SK-N-SH (cell line): ENCODE measurements around the gene ROBO3. TPM values are rescaled to one million over a fixed set of nuclear protein-coding genes. Genes with fewer than 3 reads are reported as not detected.

Experiments used
- CTCF ChIA-PET: fragments of 300-600, 350-600 bp; formaldehyde crosslinking; extraction: SDS; loops from one replicate; lab custom pipeline; 2021; lab: Yijun Ruan, JAX
- POLR2A ChIA-PET: fragments of 350-600 bp; sonication (Branson Sonifier 250); formaldehyde crosslinking; extraction: SDS; loops from one replicate; lab custom pipeline; 2020; ENCODE audit warnings: antibody characterized with exemption, inconsistent platforms; lab: Yijun Ruan, JAX
- DNase-seq: peaks from one replicate; pipeline ENCODE4 v3.0.0; 2012
- H2AFZ ChIP-seq: fragments of 200-600 bp; sonication (generic); 2 replicates; pipeline ENCODE4 v1.8.1; 2016; ENCODE audit warnings: antibody characterized with exemption, mild to moderate bottlenecking, low read depth
- H3F3A ChIP-seq: fragments of 200-600 bp; sonication (generic); replicated peaks from 2 replicates; pipeline ENCODE3; 2016; ENCODE audit warnings: antibody characterized with exemption, mild to moderate bottlenecking; ENCODE audit not compliant: insufficient read depth
- H3K27ac ChIP-seq, 2 experiments: fragments of 200-500 bp in 1 of 2; fragments of 200-600 bp in 1 of 2; sonication (Bioruptor generic) in 1 of 2; sonication (generic), shearing (Covaris generic) in 1 of 2; 2 replicates each; pipeline versions ENCODE4 v1.5.1 to v1.6.1; 2014 to 2016; ENCODE audit warnings: low read depth in 2 of 2, inconsistent platforms in 1 of 2, low read length in 1 of 2, mild to moderate bottlenecking in 1 of 2, mixed read lengths in 1 of 2
- H3K27me3 ChIP-seq: fragments of 200-600 bp; sonication (generic), shearing (Covaris generic); 2 replicates; pipeline ENCODE4 v1.6.1; 2016; ENCODE audit warnings: mixed run types; ENCODE audit not compliant: insufficient read depth
- H3K36me3 ChIP-seq, 2 experiments: fragments of 200-500 bp in 1 of 2; fragments of 200-600 bp in 1 of 2; sonication (Bioruptor generic) in 1 of 2; sonication (generic) in 1 of 2; replicated peaks in 1 of 2; 2 replicates each; pipeline versions ENCODE3 to v1.5.1; 2014 to 2016; ENCODE audit warnings: low read length in 1 of 2, mild to moderate bottlenecking in 1 of 2; ENCODE audit not compliant: insufficient read depth in 2 of 2, control insufficient read depth in 1 of 2
- H3K4me1 ChIP-seq, 2 experiments: fragments of 200-500 bp in 1 of 2; fragments of 200-600 bp in 1 of 2; sonication (Bioruptor generic) in 1 of 2; sonication (generic), shearing (Covaris generic) in 1 of 2; 2 replicates each; pipeline versions ENCODE4 v1.5.1 to v1.6.1; 2014 to 2016; ENCODE audit warnings: low read depth in 1 of 2, low read length in 1 of 2, mixed run types in 1 of 2; ENCODE audit not compliant: insufficient read depth in 2 of 2, control insufficient read depth in 1 of 2
- H3K4me2 ChIP-seq: fragments of 200-600 bp; sonication (generic), shearing (Covaris generic); 2 replicates; pipeline ENCODE4 v1.6.1; 2017; ENCODE audit warnings: mixed run types
- H3K4me3 ChIP-seq, 2 experiments: fragments of 200-500 bp in 1 of 2; fragments of 200-600 bp in 1 of 2; sonication (Bioruptor generic) in 1 of 2; sonication (generic), shearing (Covaris generic) in 1 of 2; 2 replicates each; pipeline versions ENCODE4 v1.5.1 to v1.8.1; 2014 to 2016; ENCODE audit warnings: low read depth in 2 of 2, inconsistent platforms in 1 of 2, low read length in 1 of 2, mild to moderate bottlenecking in 1 of 2, mixed read lengths in 1 of 2, moderate library complexity in 1 of 2
- H3K79me2 ChIP-seq: fragments of 200-600 bp; sonication (generic); 2 replicates; pipeline ENCODE4 v1.8.1; 2017; ENCODE audit warnings: mild to moderate bottlenecking; ENCODE audit not compliant: insufficient read depth
- H3K9ac ChIP-seq: fragments of 200-600 bp; sonication (generic); 2 replicates; pipeline ENCODE4 v1.6.1; 2017; ENCODE audit warnings: mixed run types
- H3K9me2 ChIP-seq: fragments of 200-600 bp; sonication (generic); 2 replicates; pipeline ENCODE4 v1.6.1; 2017; ENCODE audit warnings: mixed run types
- H3K9me3 ChIP-seq: fragments of 200-600 bp; sonication (generic); 2 replicates; pipeline ENCODE4 v1.6.1; 2017; ENCODE audit warnings: mixed run types, mild to moderate bottlenecking, moderate library complexity
- H4K20me1 ChIP-seq: fragments of 200-600 bp; sonication (generic); 2 replicates; pipeline ENCODE4 v1.6.1; 2017; ENCODE audit warnings: mild to moderate bottlenecking, mixed run types; ENCODE audit not compliant: insufficient read depth
- CHD2 ChIP-seq: fragments of 150-350 bp; IDR thresholded peaks from 2 replicates; pipeline ENCODE4 v1.6.1; 2018; ENCODE audit warnings: low read length; ENCODE audit not compliant: partially characterized antibody
- EZH2phosphoT487 ChIP-seq: fragments of 200-600 bp; sonication (generic); IDR thresholded peaks from 2 replicates; pipeline ENCODE4 v1.6.1; 2017; ENCODE audit warnings: low read depth, mixed run types, mild to moderate bottlenecking, antibody characterized with exemption, moderate library complexity, borderline replicate concordance
- FOXJ3 ChIP-seq: sonication (generic); formaldehyde crosslinking; IDR thresholded peaks from 2 replicates; pipeline ENCODE4 v1.5.1; 2020; ENCODE audit warnings: mild to moderate bottlenecking, missing genetic modification reagents
- FOXM1 ChIP-seq: IDR thresholded peaks from 2 replicates; pipeline ENCODE4 v1.4.0; 2012; ENCODE audit warnings: low read depth, mild to moderate bottlenecking
- JUND ChIP-seq: IDR thresholded peaks from 2 replicates; pipeline ENCODE4 v1.4.0; 2012
- NRF1 ChIP-seq: IDR thresholded peaks from 2 replicates; pipeline ENCODE4 v1.6.1; 2012; ENCODE audit warnings: low read depth, mild to moderate bottlenecking, low read length
- PBX3 ChIP-seq: IDR thresholded peaks from 2 replicates; pipeline ENCODE4; 2012
- POLR2AphosphoS5 ChIP-seq: IDR thresholded peaks from 2 replicates; pipeline ENCODE4 v1.6.1; 2012; ENCODE audit warnings: low read depth, low read length
- RAD21 ChIP-seq: IDR thresholded peaks from 2 replicates; pipeline ENCODE4 v1.6.1; 2012; ENCODE audit warnings: mild to moderate bottlenecking, low read length
- REST ChIP-seq: IDR thresholded peaks from 2 replicates; pipeline ENCODE4 v1.6.1; 2012; ENCODE audit warnings: mild to moderate bottlenecking, low read depth, low read length, moderate library complexity
- USF1 ChIP-seq: IDR thresholded peaks from 2 replicates; pipeline ENCODE4 v1.4.0; 2012; ENCODE audit warnings: low read depth, borderline replicate concordance
- YY1 ChIP-seq: IDR thresholded peaks from 2 replicates; pipeline ENCODE4 v1.4.0; 2012; ENCODE audit warnings: low read depth, mild to moderate bottlenecking
- WGBS: methylation state at CpG from one replicate; pipeline ENCODE4 v1.1.6; 2017; ENCODE audit warnings: low lambda C conversion rate; 5-methylcytosine and 5-hydroxymethylcytosine counted together
- polyA plus RNA-seq, 3 experiments: library from polyadenylated mRNA; depleted of rRNA; stranded (reverse); fragments of >200 nt; gene quantifications; 2 replicates each; pipeline ENCODE4 v1.2.3, GENCODE V29; 2012

The ROBO3 gene
- polyA plus RNA-seq, 1 of the 3 experiments (the other 2 are of a cell fraction): 59.8 TPM

GRCh38 chr11:124825876-124826275 is 39.4 kb upstream of the ROBO3 start:
- Histone ChIP-seq H3K79me2 (no peaks in the 10 kb centered on the region), H3K9me3 (no peaks in the 10 kb centered on the region), H3K27me3 (no peaks in the 10 kb centered on the region; the same call in 1 of the 2 replicates), H2AFZ (no peak overlapping the region), H3K9ac (no peak overlapping the region), H3F3A (no peaks in the 10 kb centered on the region), H3K4me3 (no peak overlapping the region), H3K4me2 (no peak overlapping the region), H3K4me1 (no peaks in the 10 kb centered on the region), H3K9me2 (no peaks in the 10 kb centered on the region), H3K36me3 (no peaks in the 10 kb centered on the region), H4K20me1 (no peaks in the 10 kb centered on the region), H3K27ac (no peak overlapping the region)
- CTCF ChIA-PET: interaction anchor here (0.9 kb wide), 1 partner anchor 13 kb away, joined by 4 read pairs; no protein-coding TSS in a partner anchor
- 36% methylated on average over 3 of the region's 3 CpGs for WGBS
- TF ChIP-seq JUND: no peak
- TF ChIP-seq EZH2phosphoT487: no peak
- TF ChIP-seq REST: no peak
- no peak for TF ChIP-seq POLR2AphosphoS5
- no peak for TF ChIP-seq RAD21
- TF ChIP-seq FOXJ3 (CRISPR knock-in tag): no peak
- no peak for TF ChIP-seq YY1
- no peak for TF ChIP-seq USF1
- TF ChIP-seq PBX3: no peak
- TF ChIP-seq CHD2: no peak
- no peak for TF ChIP-seq FOXM1
- no peak for DNase-seq
- POLR2A ChIA-PET: no interaction called here

- no peaks in the 10 kb centered on the region for H3K9me2 ChIP-seq
- no peak overlapping the region for H3K27ac ChIP-seq
- no peaks in the 10 kb centered on the region for H3K4me1 ChIP-seq
- TF ChIP-seq NRF1 (no peak), FOXM1 (no peak), POLR2AphosphoS5 (no peak), REST (no peak)
- TF ChIP-seq, all 33 proteins: peak for 0
- Histone ChIP-seq H3K27me3 (no peaks in the 10 kb centered on the region; the same call in 1 of the 2 replicates), H3F3A (no peaks in the 10 kb centered on the region), H3K4me2 (no peak overlapping the region), H3K79me2 (no peaks in the 10 kb centered on the region), H3K9me3 (no peaks in the 10 kb centered on the region), H2AFZ (no peak overlapping the region), H3K36me3 (no peaks in the 10 kb centered on the region), H3K9ac (no peak overlapping the region), H3K4me3 (no peak overlapping the region), H4K20me1 (no peaks in the 10 kb centered on the region)
- ChIA-PET CTCF (interaction anchor here (0.7 kb wide), 1 partner anchor 36 kb away, joined by 3 read pairs; no protein-coding TSS in a partner anchor), POLR2A (no interaction called here)
- no peak for DNase-seq
- 72% methylated on average over 3 of the region's 3 CpGs for WGBS
These were observed 35.2 kb upstream of the ROBO3 start for GRCh38 chr11:124829986-124830385.
